Mucosa of stomach (tissue), 1 donor: ENCODE measurements around the gene ASL.
"Not testable (repeated sequence)": the region's sequence is repeated elsewhere in the genome, so short reads cannot be mapped to it uniquely, and the experiment has no call there.

Experiments
- H3K27me3 ChIP-seq: one replicate; pipeline ENCODE4 v1.7.0; 2013; ENCODE audit warnings: mild to moderate bottlenecking, low read length; ENCODE audit not compliant: control insufficient read depth, insufficient read depth
- H3K36me3 ChIP-seq: one replicate; pipeline ENCODE4 v1.7.0; 2013; ENCODE audit warnings: low read length; ENCODE audit not compliant: control insufficient read depth, insufficient read depth
- H3K4me1 ChIP-seq: one replicate; pipeline ENCODE4 v1.7.0; 2013; ENCODE audit warnings: mild to moderate bottlenecking, low read length; ENCODE audit not compliant: control insufficient read depth, insufficient read depth
- H3K4me3 ChIP-seq: one replicate; pipeline ENCODE4 v1.7.0; 2013; ENCODE audit warnings: low read length
- H3K9ac ChIP-seq: one replicate; pipeline ENCODE4 v1.7.0; 2013; ENCODE audit warnings: mild to moderate bottlenecking, low read length, moderate library complexity
- H3K9me3 ChIP-seq: one replicate; pipeline ENCODE4 v1.7.0; 2013; ENCODE audit warnings: mild to moderate bottlenecking, low read length, moderate library complexity; ENCODE audit not compliant: control insufficient read depth
- donor health status: Pancreatic carcinoma.

ASL gene

GRCh38 chr7:66075590-66076461 is at the start of gene ASL:
ASL (plus strand) TSS chr7:66075819; CDS start chr7:66076082, 263 bp downstream.
- peak within 1 kb of the TSS; percentile 56 for H3K4me3 ChIP-seq
- no peaks in the 10 kb centered on the region for H3K27me3 ChIP-seq
- peaks cover 14% of the 10 kb centered on the region for H3K4me1 ChIP-seq
- no peaks in the 10 kb centered on the region for H3K9me3 ChIP-seq
- H3K9ac ChIP-seq = peak within 1 kb of the TSS; percentile 87
- H3K36me3 ChIP-seq = no peaks in the 10 kb centered on the region

- not testable (repeated sequence) for H3K9ac ChIP-seq, H3K4me3 ChIP-seq, H3K27me3 ChIP-seq, H3K36me3 ChIP-seq, H3K4me1 ChIP-seq, H3K9me3 ChIP-seq
Observed at GRCh38 chr7:66028342-66028741, 47.3 kb upstream of the ASL start.

- Histone ChIP-seq H3K4me3 (no peak overlapping the region), H3K27me3 (no peaks in the 10 kb centered on the region), H3K9me3 (no peaks in the 10 kb centered on the region), H3K4me1 (no peaks in the 10 kb centered on the region), H3K36me3 (no peaks in the 10 kb centered on the region), H3K9ac (no peak overlapping the region)
Observed at GRCh38 chr7:66033471-66034385, 41.9 kb upstream of the ASL start.

GRCh38 chr7:66034436-66035010 is 41.1 kb upstream of the ASL start:
- H3K9ac ChIP-seq, H3K27me3 ChIP-seq, H3K9me3 ChIP-seq, H3K4me1 ChIP-seq, H3K36me3 ChIP-seq, H3K4me3 ChIP-seq: not testable (repeated sequence)

- Histone ChIP-seq H3K27me3 (no peaks in the 10 kb centered on the region), H3K9me3 (no peaks in the 10 kb centered on the region), H3K36me3 (no peaks in the 10 kb centered on the region), H3K4me1 (no peaks in the 10 kb centered on the region), H3K4me3 (no peak overlapping the region), H3K9ac (no peak overlapping the region)
Observed at GRCh38 chr7:66036382-66036781, 39.2 kb upstream of the ASL start.

GRCh38 chr7:66036788-66037187 is 38.8 kb upstream of the ASL start:
- Histone ChIP-seq H3K4me1 (no peaks in the 10 kb centered on the region), H3K27me3 (no peaks in the 10 kb centered on the region), H3K36me3 (no peaks in the 10 kb centered on the region), H3K9me3 (no peaks in the 10 kb centered on the region), H3K4me3 (no peak overlapping the region), H3K9ac (no peak overlapping the region)

- H3K27me3 ChIP-seq = no peaks in the 10 kb centered on the region
- H3K9ac ChIP-seq = no peak overlapping the region
- no peaks in the 10 kb centered on the region for H3K36me3 ChIP-seq
- no peak overlapping the region for H3K4me3 ChIP-seq
- no peaks in the 10 kb centered on the region for H3K9me3 ChIP-seq
- H3K4me1 ChIP-seq = peaks cover 6% of the 10 kb centered on the region
Observed at GRCh38 chr7:66039094-66039670, 36.4 kb upstream of the ASL start.

GRCh38 chr7:66043681-66044497 is 31.7 kb upstream of the ASL start:
- Histone ChIP-seq H3K36me3 (no peaks in the 10 kb centered on the region), H3K9ac (peak overlapping the region; percentile 47), H3K4me1 (peaks cover 6% of the 10 kb centered on the region), H3K4me3 (peak overlapping the region; percentile 60), H3K27me3 (no peaks in the 10 kb centered on the region), H3K9me3 (no peaks in the 10 kb centered on the region)

GRCh38 chr7:66044498-66044854 is 31.1 kb upstream of the ASL start:
- H3K4me3 ChIP-seq, H3K4me1 ChIP-seq, H3K9ac ChIP-seq, H3K9me3 ChIP-seq, H3K27me3 ChIP-seq, H3K36me3 ChIP-seq: not testable (repeated sequence)

- H3K27me3 ChIP-seq = no peaks in the 10 kb centered on the region
- H3K4me3 ChIP-seq = no peak overlapping the region
- H3K4me1 ChIP-seq = peaks cover 13% of the 10 kb centered on the region
- H3K9ac ChIP-seq = no peak overlapping the region
- H3K36me3 ChIP-seq = no peaks in the 10 kb centered on the region
- no peaks in the 10 kb centered on the region for H3K9me3 ChIP-seq
Observed at GRCh38 chr7:66047426-66047825, 28.2 kb upstream of the ASL start.

- H3K9ac ChIP-seq, H3K4me1 ChIP-seq, H3K9me3 ChIP-seq, H3K36me3 ChIP-seq, H3K4me3 ChIP-seq, H3K27me3 ChIP-seq: not testable (repeated sequence)
Observed at GRCh38 chr7:66049886-66050285, 25.7 kb upstream of the ASL start.
